ENCODE data around the gene PLA2G2C.

The PLA2G2C gene

GRCh38 chr1:20180844-20181207 is 5.5 kb downstream of the PLA2G2C start:
- no peak for DNase-seq
- Mint-ChIP-seq H3K4me1 (peaks cover 66% of the 10 kb centered on the region), H3K27me3 (ENCODE audit: low read depth, poor library complexity) (peaks cover 20% of the 10 kb centered on the region), H3K4me3 (no peak overlapping the region), H3K27ac (no peak overlapping the region), H3K9me3 (no peaks in the 10 kb centered on the region), H3K36me3 (ENCODE audit: low read depth) (no peaks in the 10 kb centered on the region)
- TF ChIP-seq, protein P1, sequence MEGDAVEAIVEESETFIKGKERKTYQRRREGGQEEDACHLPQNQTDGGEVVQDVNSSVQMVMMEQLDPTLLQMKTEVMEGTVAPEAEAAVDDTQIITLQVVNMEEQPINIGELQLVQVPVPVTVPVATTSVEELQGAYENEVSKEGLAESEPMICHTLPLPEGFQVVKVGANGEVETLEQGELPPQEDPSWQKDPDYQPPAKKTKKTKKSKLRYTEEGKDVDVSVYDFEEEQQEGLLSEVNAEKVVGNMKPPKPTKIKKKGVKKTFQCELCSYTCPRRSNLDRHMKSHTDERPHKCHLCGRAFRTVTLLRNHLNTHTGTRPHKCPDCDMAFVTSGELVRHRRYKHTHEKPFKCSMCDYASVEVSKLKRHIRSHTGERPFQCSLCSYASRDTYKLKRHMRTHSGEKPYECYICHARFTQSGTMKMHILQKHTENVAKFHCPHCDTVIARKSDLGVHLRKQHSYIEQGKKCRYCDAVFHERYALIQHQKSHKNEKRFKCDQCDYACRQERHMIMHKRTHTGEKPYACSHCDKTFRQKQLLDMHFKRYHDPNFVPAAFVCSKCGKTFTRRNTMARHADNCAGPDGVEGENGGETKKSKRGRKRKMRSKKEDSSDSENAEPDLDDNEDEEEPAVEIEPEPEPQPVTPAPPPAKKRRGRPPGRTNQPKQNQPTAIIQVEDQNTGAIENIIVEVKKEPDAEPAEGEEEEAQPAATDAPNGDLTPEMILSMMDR (IDR thresholded peaks at IDR 0.05) = no peak

GRCh38 chr1:20180129-20180843 is 6.0 kb downstream of the PLA2G2C start:
- Mint-ChIP-seq H3K27me3 (ENCODE audit: low read depth, poor library complexity) (peaks cover 17% of the 10 kb centered on the region), H3K27ac (peak overlapping the region; percentile 61), H3K4me3 (no peak overlapping the region), H3K36me3 (ENCODE audit: low read depth) (no peaks in the 10 kb centered on the region), H3K4me1 (peaks cover 68% of the 10 kb centered on the region), H3K9me3 (no peaks in the 10 kb centered on the region)
- DNase-seq = no peak
- TF ChIP-seq, protein P1 (IDR thresholded peaks at IDR 0.05) = no peak

GRCh38 chr1:20179371-20180128 is 6.8 kb downstream of the PLA2G2C start:
- Mint-ChIP-seq H3K4me3 (no peak overlapping the region), H3K36me3 (ENCODE audit: low read depth) (no peaks in the 10 kb centered on the region), H3K27ac (peak overlapping the region; percentile 61), H3K27me3 (ENCODE audit: low read depth, poor library complexity) (peaks cover 17% of the 10 kb centered on the region), H3K4me1 (peaks cover 68% of the 10 kb centered on the region), H3K9me3 (no peaks in the 10 kb centered on the region)
- DNase-seq = no peak
- TF ChIP-seq, protein P1 (IDR thresholded peaks at IDR 0.05) = no peak

DNA sequence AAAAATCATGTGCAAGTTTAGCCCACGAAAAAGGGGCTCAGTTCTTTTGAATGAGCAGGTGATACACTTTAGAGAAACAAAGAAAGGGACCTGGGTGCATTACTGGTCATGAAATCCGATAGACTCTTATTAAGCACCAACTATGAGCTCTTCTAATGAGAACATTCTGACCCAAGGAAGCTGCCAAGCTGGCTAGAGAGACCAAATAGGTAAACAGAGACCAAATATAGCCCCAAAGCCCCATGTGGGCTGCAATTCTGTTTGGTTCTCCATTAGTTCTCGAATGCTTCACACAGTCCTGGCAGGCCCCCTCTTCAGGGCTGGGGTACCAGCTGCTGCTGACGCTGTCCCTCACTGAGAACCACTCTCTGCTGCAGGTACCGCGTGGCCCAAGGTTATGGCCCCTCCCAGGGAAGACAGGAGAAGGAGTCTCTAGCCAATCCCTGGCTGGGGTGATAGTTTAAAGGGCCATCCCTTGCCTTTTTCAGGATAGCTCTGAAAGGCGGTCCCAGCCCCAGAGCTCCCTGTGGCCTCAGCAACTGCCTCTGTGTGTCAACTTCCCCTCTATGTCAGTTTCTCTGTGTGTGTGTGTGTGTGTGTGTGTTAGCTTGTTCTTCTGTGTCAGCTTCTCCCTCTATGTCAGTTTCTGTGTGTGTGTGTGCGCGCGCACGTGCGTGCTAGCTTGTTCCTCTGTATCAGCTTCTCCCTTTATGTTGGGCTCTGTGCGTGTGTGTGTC is 7.5 kb downstream of the PLA2G2C start:
- no peak for DNase-seq
- TF ChIP-seq, protein P1 (IDR thresholded peaks at IDR 0.05) = no peak
- peaks cover 62% of the 10 kb centered on the region for H3K4me1 Mint-ChIP-seq
- no peak overlapping the region for H3K27ac Mint-ChIP-seq
- no peaks in the 10 kb centered on the region for H3K9me3 Mint-ChIP-seq
- H3K36me3 Mint-ChIP-seq (ENCODE audit: low read depth) = no peaks in the 10 kb centered on the region
- peaks cover 17% of the 10 kb centered on the region for H3K27me3 Mint-ChIP-seq (ENCODE audit: low read depth, poor library complexity)
- H3K4me3 Mint-ChIP-seq = no peak overlapping the region

DNA sequence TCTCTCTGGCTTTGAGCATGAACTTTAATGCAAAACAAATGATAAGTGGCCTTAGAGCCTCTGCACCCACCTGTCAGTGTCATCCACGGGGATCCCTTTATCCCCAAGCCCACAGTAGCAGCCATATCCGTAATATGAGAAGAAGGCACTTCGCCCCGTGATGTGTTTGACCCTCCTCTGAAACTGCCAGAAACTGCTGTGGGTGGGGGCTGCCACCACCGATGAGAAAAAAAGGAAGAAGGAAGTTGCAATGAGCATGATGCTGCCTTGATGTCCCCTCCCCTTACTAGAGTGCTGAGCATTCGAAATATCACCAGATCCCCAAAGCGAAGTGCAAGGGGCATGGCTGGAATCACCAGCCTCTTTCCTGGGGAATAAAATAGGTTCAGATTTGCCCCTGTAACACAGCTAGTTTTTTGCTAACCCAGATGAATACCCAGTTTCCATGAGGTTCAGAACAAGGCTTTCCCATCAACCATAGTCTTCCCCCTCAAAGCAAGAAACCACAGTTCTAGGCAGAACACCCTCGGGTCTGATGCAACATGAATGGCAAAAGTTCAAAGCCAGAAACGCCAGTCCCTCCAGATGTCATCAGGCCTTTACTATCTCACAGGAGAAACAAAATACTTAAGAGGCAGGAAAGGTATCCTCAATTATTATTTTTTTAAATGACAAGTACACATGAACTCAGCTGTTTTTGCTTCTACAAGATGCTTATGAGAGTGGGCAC is 11.2 kb downstream of the PLA2G2C start:
- TF ChIP-seq, protein P1 (IDR thresholded peaks at IDR 0.05) = no peak
- Mint-ChIP-seq H3K4me3 (no peak overlapping the region), H3K36me3 (ENCODE audit: low read depth) (no peaks in the 10 kb centered on the region), H3K27me3 (ENCODE audit: low read depth, poor library complexity) (peaks cover 17% of the 10 kb centered on the region), H3K27ac (no peak overlapping the region), H3K4me1 (peaks cover 48% of the 10 kb centered on the region), H3K9me3 (no peaks in the 10 kb centered on the region)
- no peak for DNase-seq
